Ishikawa (cell line): ENCODE measurements around the gene TCF19.

Experiments
- CEBPB ChIP-seq: IDR thresholded peaks from 2 replicates; pipeline ENCODE4 v1.6.1; 2012
- CREB1 ChIP-seq: IDR thresholded peaks from 2 replicates; pipeline ENCODE4 v1.6.1; 2012; ENCODE audit warnings: low read depth
- EGR1 ChIP-seq: IDR thresholded peaks from 2 replicates; pipeline ENCODE4 v1.6.1; 2012
- EP300 ChIP-seq: IDR thresholded peaks from 2 replicates; pipeline ENCODE4 v1.6.1; 2012; ENCODE audit warnings: borderline replicate concordance
- FOXM1 ChIP-seq: IDR thresholded peaks from 2 replicates; pipeline ENCODE4 v1.6.1; 2012; ENCODE audit warnings: low read depth, borderline replicate concordance
- NFIC ChIP-seq: IDR thresholded peaks from 2 replicates; pipeline ENCODE4 v1.6.1; 2012
- RAD21 ChIP-seq: IDR thresholded peaks from 2 replicates; pipeline ENCODE4 v1.6.1; 2012; ENCODE audit warnings: low read depth
- REST ChIP-seq: IDR thresholded peaks from 2 replicates; pipeline ENCODE4 v1.6.1; 2012; ENCODE audit warnings: low read depth, mild to moderate bottlenecking
- TAF1 ChIP-seq: IDR thresholded peaks from 2 replicates; pipeline ENCODE4 v1.6.1; 2012; ENCODE audit warnings: low read depth, mild to moderate bottlenecking
- TCF12 ChIP-seq: IDR thresholded peaks from 2 replicates; pipeline ENCODE4 v1.6.1; 2012; ENCODE audit warnings: low read depth
- TEAD4 ChIP-seq: IDR thresholded peaks from 2 replicates; pipeline ENCODE4 v1.6.1; 2012
- USF1 ChIP-seq: IDR thresholded peaks from 2 replicates; pipeline ENCODE4 v1.6.1; 2012
- YY1 ChIP-seq: IDR thresholded peaks from 2 replicates; pipeline ENCODE4 v1.6.1; 2012; ENCODE audit warnings: low read depth
- ZBTB7A ChIP-seq: IDR thresholded peaks from 2 replicates; pipeline ENCODE4 v1.6.1; 2012; ENCODE audit warnings: low read depth
- TF ChIP-seq, protein P1 (sequence below): IDR thresholded peaks from 2 replicates; pipeline ENCODE4 v1.6.1; 2012

The TCF19 gene

DNA sequence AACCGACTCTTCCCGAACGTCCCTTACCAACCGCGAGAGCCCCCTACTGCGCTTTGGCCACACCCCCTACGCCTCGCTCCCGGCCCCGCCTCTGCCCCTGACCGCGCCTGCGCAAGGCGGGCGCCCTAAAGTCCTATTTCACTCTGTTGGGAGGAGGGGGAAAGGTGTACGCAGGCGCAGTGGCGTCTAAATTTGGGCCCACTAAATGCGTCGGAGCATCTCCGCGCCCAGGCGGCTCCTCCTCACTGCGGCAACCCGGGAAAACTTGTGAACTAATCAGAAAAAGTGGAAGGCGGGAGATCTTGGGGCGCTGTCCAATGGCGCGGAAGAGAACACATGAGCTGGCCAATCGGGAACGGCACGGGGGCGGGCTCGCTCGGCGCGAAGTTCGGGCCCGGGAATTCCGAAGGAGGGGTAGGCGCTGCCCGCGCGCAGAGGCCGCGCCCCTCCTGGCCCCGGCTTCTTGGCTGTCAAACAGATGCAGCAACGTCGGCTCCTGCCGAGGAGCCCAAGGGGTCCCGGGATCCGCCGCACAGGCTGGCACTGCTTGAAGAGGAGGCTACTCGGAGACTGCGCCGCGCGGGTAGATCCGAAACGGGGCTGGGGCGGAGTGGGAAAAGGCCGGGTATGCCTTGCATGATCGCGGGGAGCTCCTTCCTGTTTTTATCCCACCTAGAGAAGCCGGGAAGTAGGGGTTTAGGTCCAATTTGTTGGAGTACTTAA is at the start of gene TCF19:
Gene TCF19, plus strand, starts transcription at position 450 of the 723 bp plus-strand sequence. CDS start 881 bp downstream, outside the sequence.
- TF ChIP-seq, protein P1, sequence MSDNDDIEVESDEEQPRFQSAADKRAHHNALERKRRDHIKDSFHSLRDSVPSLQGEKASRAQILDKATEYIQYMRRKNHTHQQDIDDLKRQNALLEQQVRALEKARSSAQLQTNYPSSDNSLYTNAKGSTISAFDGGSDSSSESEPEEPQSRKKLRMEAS = peak; percentile 52
- TF ChIP-seq REST (no peak), FOXM1 (peak; percentile 39; the same call in 1 of the 2 replicates), TAF1 (peak; percentile 67), ZBTB7A (peak; percentile 23; the same call in 1 of the 2 replicates), CEBPB (no peak), YY1 (no peak), CREB1 (0 out of 2 replicates have a peak, but pooled peaks have one; percentile 23), USF1 (no peak), NFIC (no peak), TEAD4 (peak; percentile 77), RAD21 (no peak), EGR1 (peak; percentile 75; the same call in 1 of the 2 replicates), EP300 (no peak), TCF12 (no peak; the same call in 1 of the 2 replicates)

GRCh38 chr6:31110825-31111582 is 47.4 kb upstream of the TCF19 start:
- TF ChIP-seq USF1 = no peak
- no peak for TF ChIP-seq CEBPB
- TF ChIP-seq FOXM1 = no peak
- TF ChIP-seq ZBTB7A = no peak
- TF ChIP-seq, protein P1 = no peak
- TF ChIP-seq EP300 = no peak
- TF ChIP-seq NFIC = no peak
- no peak for TF ChIP-seq RAD21
- TF ChIP-seq TCF12 = no peak
- no peak for TF ChIP-seq REST
- no peak for TF ChIP-seq TEAD4
- TF ChIP-seq EGR1 = no peak
- no peak for TF ChIP-seq TAF1
- no peak for TF ChIP-seq CREB1
- no peak for TF ChIP-seq YY1

GRCh38 chr6:31111712-31112111 is 46.7 kb upstream of the TCF19 start:
- TF ChIP-seq REST = no peak
- no peak for TF ChIP-seq NFIC
- no peak for TF ChIP-seq CREB1
- no peak for TF ChIP-seq YY1
- no peak for TF ChIP-seq ZBTB7A
- no peak for TF ChIP-seq EP300
- TF ChIP-seq EGR1 = no peak
- TF ChIP-seq RAD21 = no peak
- TF ChIP-seq, protein P1 = no peak
- no peak for TF ChIP-seq TEAD4
- no peak for TF ChIP-seq TCF12
- TF ChIP-seq CEBPB = no peak
- no peak for TF ChIP-seq TAF1
- TF ChIP-seq FOXM1 = no peak
- TF ChIP-seq USF1 = no peak
